Stimulated activated CD4-positive, alpha-beta T cell treated with anti-CD3 and anti-CD28 coated beads, Interleukin-4, amount 100 ng/mL, for 24 hours (primary cell): ENCODE results near the gene TMIGD1.
"Not testable (repeated sequence)": the region's sequence is repeated elsewhere in the genome, so short reads cannot be mapped to it uniquely, and the experiment has no call there.

Experiments used
- DNase-seq: peaks from one replicate; pipeline ENCODE4 v3.0.0-alpha.2; 2020

TMIGD1 gene

DNA sequence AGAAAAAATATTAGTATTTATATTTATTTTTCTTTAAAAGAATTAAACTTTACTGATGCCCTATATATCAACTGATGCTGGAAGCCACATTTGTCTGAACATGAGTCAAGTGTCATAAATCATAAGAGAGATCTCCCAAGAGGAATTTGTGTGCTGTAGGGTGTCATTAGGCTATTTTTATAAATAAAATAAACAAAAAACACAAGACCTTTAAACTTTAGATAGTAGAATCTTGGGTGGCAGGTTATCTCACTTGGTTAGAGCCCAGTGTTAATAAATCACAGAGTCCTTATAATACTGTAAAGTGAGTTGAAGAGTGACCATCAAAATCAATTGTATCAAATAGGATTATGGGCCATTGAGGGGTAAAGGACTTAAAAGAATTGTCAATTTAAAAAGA lies 23.6 kb upstream of the TMIGD1 start:
- DNase-seq = no peak

DNA sequence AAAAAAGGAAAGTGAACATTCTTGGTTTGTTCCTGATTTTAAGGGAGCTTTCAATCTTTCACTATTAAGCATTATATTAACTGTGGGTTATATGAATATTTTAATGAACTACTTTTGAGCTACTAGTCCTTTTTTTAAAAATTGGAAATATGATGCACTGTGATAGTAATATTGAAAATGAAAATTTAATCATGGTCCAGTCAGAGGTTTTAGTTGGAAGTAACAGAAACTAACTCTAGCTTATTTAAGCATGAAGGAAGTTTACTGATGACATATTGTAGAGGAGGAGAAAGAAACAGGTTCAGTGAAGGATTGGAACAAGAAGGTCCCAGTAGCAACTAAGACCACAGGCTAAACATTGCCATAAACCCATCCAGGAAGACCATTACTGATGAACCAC lies 20.8 kb upstream of the TMIGD1 start:
- no peak for DNase-seq

DNA sequence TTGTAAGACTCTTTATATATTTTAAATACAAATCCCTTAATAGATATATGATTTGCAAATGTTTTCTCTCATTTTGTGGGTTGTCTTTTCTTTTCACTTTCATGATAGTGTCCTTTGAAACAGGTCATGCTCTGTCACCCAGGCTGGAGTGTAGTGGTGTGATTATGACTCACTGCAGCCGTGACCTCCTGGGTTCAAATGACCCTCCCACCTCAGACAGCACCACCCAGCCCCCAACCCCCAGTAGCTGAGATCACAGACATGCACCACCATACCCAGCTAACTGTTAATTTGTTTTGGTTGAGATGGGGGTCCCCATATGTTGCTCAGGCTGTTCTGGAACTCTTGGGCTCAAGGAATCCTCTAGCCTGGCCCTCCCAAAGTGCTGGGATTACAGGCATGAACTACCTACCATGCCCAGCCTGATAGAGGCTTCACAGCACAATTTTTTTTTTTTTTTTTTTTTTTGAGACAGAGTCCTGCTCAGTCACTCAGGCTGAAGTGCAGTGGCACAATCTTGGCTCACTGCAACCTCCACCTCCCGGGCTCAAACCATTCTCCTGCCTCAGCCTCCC lies 18.5 kb upstream of the TMIGD1 start:
- DNase-seq = no peak

DNA sequence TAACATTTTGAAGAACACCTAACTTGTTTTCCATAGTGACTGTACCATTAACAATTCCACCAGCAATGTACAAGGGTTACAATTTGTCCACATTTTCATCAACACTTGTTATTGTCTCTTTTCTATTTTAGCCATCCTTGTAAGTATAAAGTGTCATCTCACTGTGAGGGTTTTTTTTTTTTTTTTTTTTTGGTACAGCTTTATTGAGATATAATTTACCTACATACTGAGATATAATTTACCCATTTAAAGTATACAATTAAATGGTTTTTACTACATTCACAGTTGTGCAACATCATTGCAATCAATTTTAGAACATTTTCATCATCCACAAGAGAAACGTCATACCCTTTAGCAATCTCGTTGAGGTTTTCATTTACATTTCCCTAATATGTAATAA lies 17.9 kb upstream of the TMIGD1 start:
- no peak for DNase-seq

DNA sequence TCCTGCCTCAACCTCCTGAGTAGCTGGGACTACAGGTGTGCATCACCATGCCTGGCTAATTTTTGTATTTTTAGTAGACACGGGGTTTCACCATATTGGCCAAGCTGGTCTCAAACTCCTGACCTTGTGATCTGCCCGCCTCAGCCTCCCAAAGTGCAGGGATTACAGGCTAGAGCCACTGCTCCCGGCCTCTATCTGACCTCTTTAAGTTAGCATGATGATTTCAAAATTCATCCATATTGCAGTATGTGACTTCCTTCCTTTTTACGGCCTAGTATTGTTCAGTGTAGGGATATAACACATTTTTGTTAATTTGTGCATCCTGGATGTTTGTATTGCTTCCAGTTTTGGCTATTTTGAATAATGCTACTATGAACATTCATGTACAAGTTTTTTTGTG lies 17.4 kb upstream of the TMIGD1 start:
- not testable (repeated sequence) for DNase-seq

DNA sequence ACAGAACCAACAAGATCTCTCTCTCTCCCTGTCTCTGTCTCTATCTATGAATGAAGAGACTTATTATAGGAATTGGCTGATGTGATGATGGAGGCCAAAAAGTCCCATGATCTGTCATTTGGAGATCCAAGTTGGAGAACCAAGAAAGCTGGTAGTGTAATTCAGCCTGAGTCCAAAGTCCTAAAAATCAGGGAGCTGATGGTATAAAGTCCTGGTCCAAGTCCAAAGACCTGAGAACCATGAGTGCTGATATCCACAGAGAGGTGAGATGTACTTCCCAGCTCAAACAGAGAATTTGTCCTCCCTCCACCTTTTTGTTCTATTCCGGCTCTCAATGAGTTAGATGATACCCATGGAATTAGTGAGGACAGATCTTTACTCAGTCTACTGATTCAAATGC lies 15.4 kb upstream of the TMIGD1 start:
- no peak for DNase-seq

DNA sequence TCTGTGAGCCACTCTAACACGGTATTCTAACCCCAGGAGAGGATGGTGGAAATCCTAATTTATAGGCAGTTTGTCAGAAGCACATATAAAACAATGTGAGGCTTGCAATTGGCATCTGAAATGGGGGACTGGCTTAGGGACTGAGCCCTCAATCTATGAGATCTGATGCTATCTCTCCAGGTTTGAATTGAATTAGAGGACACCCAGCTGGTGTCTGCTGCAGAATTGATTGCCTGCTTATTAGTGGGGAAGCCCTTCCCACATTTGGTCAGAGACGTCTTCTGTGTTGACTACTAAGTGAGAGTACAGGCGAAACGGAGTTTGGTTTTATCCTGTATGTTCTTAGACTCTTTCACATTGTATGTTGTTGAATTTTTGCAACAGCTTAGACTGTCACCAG lies 13.6 kb upstream of the TMIGD1 start:
- no peak for DNase-seq

DNA sequence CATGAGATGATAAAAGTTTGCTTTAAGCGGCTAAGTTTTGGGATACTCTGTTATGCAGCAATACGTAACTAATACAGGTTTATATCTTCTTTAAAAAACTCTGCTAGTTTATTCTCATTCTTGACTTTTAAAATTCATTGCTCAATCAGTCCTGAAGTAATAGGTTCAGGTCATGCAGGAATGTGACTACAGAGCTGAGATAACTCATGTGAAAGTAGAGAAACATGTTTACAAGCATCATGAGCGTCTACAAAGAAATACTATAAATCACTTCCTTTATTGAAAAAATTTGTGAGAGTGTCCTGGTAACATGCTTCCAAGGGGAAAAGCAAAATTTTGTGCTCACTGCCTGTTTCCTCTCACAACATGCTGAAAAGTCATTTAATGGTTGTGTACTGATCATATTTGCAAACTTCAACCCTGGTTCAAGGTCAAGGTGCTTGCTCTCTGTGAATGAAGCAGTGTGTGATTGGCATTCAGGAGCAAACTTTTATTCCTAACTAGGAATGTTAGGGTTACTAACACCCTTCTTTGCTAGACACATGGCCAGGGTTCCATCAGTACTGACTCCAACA lies 12.5 kb upstream of the TMIGD1 start:
- no peak for DNase-seq

DNA sequence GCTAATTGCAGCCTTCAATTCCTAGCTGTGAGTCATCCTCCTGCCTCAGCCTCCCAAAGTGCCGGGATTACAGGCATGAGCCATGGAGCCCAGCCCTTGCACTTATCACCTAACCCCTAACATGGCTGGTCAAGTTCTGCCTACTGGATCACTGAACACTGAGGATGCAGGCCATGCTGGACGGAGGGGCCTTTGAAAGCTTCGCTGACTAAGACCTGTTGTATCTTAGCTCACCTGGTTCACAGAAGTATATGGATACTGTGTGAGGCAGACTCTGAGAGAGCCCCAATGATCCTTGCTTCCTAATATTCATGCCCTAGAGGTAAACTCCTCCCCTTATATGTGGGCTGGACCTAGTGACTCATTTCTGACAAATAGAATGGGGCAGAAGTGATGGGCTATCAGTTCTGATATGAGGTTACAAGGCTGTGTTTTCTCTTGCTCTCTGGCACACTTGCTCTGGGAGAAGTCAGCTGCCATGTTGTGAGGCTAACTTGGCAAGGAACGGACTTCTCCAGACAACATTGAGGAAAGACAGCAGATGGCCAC lies 11.7 kb upstream of the TMIGD1 start:
- peak; percentile 31 for DNase-seq

DNA sequence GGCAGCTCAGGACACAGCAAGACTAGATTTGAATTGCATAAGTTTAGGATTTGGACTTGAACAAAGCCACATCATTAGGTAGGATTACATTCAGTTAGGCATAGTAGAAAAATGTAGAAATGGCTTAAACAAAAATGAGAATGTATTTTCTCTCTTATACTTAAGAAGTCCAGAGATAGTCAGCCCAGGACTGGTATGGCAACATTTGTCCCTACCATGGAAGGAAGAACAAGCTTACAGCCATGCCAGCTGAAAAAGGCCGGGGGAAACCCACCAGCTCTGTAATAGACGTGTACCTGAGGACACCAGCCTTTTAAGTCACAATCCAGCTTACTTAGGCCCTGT lies 11.2 kb upstream of the TMIGD1 start:
- DNase-seq = no peak

DNA sequence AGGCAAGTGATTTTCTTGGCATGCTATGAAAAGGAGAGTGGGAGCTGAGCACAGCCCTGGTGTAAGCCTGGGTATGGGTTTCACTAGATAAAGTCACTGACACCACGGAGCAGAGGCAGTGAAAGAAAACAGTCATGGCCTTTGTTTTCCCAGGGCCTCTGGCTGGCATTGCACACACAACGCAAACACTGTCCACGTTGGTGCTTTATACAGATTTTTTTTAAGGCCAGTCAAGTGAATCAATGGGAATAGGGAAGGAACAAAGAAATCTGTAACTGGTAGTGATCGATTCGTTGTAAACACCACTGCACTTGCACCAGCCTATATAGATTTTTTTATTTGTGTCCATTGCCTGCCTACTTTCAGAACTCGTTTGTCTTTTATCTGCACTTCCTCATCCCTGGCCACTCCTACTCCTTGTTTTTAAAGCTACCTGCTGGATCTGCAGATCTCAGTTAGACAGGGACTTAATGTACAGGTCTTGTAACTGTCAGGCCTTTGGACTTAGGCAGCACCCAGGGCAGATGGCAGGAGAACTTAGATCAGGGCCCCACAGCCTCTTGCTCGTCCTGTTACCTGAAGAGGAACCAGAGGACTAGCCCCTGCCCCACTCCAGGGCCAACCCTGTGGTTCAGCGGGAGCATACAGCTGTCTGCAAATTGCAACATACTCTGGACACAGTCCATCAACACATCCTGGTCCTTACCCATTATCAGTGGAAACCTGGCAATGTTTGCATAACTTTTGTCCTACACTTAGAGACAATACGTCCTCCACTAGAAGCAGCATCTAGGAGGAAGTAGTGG lies 10.6 kb upstream of the TMIGD1 start:
- no peak for DNase-seq

DNA sequence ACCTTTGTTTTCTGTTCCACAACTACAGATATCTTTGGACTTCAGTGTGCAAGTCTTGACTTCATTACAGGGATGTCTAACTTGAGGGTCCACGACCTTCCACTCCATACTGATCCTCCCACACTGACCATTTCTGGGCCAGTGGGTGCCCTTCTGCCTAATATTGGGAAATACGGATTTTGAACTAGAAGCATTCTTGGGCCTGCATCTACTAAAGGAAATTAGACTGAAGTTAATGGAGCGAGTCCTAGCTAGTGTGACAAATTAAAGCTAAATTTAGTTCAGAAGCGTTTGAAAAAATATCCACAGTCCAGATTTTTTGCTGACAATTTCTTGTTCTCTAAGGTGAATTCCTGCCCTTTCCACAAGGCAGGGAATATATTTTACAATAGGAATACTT lies 9.9 kb upstream of the TMIGD1 start:
- DNase-seq = no peak

DNA sequence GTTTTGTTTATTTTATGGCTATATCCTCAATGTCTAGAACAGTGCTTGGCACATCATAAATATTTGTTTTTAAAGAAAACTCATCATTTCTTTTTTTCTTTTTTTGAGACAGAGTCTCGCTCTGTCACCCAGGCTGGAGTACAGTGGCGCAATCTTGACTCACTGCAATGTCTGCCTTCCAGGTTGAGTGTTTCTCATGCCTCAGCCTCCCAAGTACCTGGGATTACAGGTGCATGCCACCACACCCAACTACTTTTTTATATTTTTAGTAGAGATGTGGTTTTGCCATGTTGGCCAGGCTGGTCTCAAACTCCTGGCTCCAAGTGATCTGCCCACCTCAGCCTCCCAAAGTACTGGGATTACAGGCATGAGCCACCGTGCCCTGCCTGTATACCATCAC lies 9.4 kb upstream of the TMIGD1 start:
- DNase-seq = not testable (repeated sequence)

DNA sequence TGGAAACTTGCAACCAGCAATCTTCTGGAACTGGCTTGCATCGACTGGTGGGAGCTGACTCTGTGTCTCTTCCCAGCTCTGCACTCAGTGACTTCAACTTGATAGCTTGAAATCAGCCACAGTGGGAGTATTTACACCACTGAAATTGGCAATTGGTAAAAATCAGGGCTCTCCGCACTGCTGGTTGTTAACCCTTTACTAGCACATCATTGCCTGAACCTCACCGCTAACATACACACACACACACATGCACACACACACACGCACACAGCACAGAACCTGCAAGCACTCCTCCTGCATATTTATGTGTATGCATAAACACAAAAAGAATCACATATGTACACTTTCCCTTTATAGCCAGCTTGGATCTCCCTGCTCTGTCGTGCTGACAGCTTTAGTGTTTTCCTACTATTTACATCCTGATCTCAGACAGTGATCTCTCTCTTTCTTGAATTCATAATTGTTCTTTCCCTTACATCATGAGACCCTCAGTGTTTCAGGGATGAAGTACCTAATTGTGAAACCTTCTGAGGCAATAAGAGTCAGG lies 7.9 kb upstream of the TMIGD1 start:
- DNase-seq = no peak

DNA sequence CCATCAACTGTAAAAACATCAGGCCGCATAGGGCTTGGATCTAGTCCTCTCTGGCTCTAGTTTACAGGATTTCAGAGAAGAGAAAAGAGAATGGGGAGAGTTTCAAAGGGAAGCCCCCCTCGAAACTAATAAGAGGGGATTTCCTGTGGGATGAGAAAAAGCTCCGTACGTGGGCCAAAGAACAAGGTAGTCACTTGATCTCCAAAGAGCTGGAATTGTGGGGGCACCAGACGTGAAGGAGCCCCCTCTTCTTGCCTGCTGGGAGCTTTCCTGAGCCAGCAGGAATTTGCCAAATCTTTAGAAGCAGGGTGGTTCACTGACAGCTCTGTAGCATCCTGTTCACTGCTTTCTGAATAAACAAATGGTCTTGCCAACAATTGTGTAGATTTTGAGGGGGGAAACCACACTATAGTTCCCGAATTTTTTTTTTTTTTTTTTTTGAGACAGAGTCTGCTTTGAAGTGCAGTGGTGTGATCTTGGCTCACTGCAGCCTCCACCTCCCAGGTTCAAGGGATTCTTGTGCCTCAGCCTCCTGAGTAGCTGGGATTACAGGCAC lies 7.0 kb upstream of the TMIGD1 start:
- no peak for DNase-seq

DNA sequence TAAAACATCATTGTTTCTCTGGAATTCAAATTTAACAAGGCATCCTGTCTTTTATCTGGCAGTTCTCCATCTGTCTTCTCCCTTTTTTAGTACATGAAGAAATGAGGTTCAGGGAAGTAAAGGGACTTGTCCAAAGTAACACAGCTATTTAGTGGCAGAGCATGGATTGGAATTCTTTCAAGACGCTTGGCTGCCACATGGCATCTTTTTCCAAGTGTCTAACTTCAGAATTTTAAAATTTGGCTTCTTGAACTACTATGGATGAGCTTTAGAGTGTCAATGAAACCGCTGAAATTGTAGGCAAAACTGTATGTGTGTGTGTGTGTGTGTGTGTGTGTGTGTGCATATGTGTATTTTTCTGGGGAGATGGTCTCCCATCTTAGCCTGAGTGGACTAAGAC lies 5.2 kb upstream of the TMIGD1 start:
- no peak for DNase-seq

DNA sequence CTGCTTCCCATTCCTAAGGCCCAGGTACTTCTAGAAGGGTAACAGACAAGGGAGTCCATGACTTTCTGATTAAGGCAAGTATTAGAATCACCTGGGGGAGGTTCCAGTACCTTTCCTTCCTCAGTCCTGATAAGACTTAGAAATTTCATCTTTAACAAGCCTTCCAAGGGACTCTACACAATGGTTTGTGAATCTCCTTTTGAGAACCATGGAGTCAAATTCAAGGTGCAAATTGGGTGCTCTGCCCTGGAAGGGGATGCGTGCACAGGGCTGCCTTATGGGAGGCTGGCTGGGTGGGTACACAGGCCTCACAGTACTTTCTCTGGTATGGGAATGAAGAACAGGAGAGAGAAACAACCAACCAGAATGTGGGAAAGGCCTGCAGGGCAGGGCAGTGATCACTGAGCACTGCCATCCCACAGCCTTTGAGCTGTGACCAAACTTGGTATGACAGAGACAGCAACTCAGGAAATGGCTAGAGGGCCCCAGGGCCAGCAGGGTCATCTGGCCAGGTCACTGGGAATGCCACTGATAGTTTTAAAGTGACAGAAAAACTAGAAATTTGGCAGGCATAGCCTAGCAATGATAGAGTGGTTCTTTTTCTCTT lies 3.6 kb upstream of the TMIGD1 start:
- DNase-seq = no peak

DNA sequence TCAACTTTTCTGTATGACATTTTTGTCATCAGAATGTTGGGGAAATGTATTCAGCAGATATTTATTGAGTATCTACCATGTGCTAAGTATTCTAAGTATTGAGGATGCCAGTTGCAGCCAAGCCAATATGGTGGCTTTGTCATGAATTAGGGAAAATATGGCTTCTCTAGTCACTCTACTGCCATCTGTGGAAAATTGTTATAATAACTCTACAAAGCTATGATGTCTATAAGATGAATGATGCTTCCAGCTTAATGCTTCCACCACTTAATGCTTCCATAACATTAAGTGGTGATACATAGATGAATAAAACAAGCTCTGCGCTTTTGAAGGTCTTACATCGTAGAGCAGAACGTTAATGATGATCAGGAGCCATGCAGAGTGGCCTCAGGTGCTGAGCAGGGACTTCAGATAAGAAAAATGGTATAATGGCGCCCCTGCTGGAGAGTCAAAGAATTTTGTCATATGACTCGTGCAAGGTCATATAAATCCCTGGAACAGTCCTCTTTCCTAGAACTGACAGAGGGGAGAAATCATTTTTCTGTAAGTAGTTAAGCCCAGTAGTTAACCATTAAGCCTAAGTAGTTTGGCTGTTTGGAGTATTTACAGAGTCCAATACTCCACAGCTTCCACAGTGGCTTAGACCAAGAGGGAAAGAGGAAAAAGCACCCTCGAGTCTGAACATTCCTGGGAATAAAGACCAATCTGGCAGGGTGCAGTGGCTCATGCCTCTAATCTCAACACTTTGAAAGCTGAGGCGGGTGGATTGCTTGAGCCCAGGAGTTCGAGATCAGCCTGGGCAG lies 2.7 kb upstream of the TMIGD1 start:
- peak; percentile 72 for DNase-seq

DNA sequence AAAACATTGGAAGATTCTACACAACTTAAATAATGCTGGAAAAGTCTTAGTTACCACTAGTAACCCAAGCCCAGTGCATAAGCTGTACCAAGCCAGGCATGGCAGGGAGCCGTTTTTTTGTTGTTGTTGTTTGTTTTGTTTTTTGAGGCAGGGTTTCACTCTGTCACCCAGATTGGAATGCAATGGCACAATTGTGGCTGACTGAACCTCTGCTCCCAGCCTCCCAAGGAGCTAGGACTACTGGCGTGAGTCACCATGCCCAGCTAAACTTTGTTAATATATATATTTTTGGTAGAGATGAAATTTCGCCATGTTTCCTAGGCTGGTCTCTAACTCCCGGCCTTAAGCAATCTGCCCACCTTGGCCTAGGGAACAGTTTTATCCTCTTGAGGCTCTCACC lies 564 bp upstream of the TMIGD1 start:
- no peak for DNase-seq

DNA sequence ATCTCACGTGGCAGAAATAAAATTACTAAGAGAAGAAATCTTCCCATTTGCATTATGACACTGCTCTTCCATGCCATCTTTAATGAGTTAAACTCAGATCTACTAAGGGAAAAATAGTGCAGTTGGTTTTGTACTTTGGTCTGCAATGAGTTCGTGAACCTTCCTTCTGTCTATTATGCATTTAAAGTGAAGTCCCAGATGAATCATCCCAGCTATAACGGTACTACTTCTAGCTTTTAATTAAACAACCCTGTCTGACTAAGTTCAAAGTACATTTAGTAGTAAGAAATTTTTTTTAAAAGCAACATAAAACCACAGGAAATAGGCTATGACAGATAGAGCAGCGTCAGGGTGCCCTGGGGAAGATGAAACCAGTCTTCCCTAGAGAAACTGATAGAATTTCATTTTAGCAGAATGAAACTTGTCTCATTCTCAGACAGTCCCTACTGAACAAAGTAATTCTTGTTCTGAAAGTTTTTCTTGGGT lies 1.8 kb downstream of the TMIGD1 start:
- peak; percentile 67 for DNase-seq

DNA sequence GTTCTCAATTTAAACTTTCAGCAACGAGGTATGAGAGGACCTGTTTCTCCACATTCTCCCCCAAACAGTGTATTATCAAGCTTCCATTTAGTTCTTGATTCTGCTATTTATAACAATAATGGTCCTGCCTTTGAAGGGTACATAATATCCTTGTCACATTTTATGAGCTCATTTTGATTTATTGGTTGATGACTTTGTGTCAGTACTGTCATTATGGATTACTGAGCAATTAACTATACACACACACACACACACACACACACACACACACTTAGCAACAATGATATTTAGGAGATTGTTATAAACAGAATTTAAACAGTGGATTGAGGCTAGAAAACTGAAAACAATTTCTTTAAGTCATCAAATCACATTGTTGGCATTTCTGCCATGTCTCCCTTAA lies 7.0 kb downstream of the TMIGD1 start:
- DNase-seq = no peak

DNA sequence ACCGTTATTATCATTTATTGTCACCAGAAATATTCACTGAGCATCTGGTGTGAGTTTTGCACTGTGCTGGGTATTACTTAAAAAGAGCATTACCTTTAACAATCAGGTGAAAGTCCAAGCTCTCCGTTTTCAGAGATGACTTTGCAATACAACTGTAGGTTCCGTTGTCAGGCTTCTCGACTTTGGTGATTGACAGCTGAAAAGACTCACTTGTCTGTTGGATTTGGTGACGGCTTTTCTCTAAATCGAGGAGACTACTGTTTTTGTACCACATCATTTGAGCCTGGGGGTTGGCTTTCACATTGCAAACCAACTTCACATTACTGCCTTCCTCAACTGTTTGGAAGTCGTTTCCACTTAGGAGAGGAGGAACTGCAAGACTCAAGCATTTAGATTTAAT lies 9.1 kb downstream of the TMIGD1 start:
- no peak for DNase-seq
